OCI-LY3 (cell line): ENCODE measurements around the gene KCNH6.

ENCODE experiments used
- H2AFZ ChIP-seq: fragments of 200-600, 300-600 bp; shearing (Covaris generic); 2 replicates; pipeline ENCODE4 v1.6.0; 2014; ENCODE audit warnings: antibody characterized with exemption, low read depth, low read length
- H3K27ac ChIP-seq: fragments of 200-600, 300-600 bp; sonication (generic); 2 replicates; pipeline ENCODE4 v1.5.1; 2014; ENCODE audit warnings: mild to moderate bottlenecking, low read length, moderate library complexity, mixed read lengths
- H3K27me3 ChIP-seq: fragments of 200-600, 300-600 bp; sonication (generic); 2 replicates; pipeline ENCODE4 v1.6.1; 2014; ENCODE audit warnings: low read depth, low read length, mixed read lengths
- H3K36me3 ChIP-seq: fragments of 200-600, 300-600 bp; sonication (generic); replicated peaks from 2 replicates; pipeline ENCODE3; 2014; ENCODE audit warnings: low read depth, low read length, mixed read lengths
- H3K4me1 ChIP-seq: fragments of 300-600, 200-600 bp; sonication (generic); 2 replicates; pipeline ENCODE4 v1.6.1; 2014; ENCODE audit warnings: low read length, mixed read lengths
- H3K4me2 ChIP-seq: fragments of 200-600, 300-600 bp; sonication (generic); 2 replicates; pipeline ENCODE4 v1.6.1; 2014; ENCODE audit warnings: low read length, mixed read lengths
- H3K4me3 ChIP-seq: fragments of 300-600, 200-600 bp; sonication (generic); 2 replicates; pipeline ENCODE4 v1.5.1; 2014; ENCODE audit warnings: antibody characterized with exemption, mild to moderate bottlenecking, low read length, moderate library complexity
- H3K79me2 ChIP-seq: fragments of 300-600, 200-600 bp; shearing (Covaris generic); 2 replicates; pipeline ENCODE4 v1.6.1; 2014; ENCODE audit warnings: mild to moderate bottlenecking, low read length, mixed read lengths
- H3K9ac ChIP-seq: fragments of 300-600, 200-600 bp; shearing (Covaris generic); 2 replicates; pipeline ENCODE4 v1.6.0; 2014; ENCODE audit warnings: mild to moderate bottlenecking, low read length, moderate library complexity
- H3K9me3 ChIP-seq: fragments of 200-600, 300-600 bp; shearing (Covaris generic); 2 replicates; pipeline ENCODE4 v1.6.1; 2014; ENCODE audit warnings: low read length, mixed read lengths; ENCODE audit not compliant: insufficient read depth
- H4K20me1 ChIP-seq: fragments of 200-600, 300-600 bp; sonication (generic); 2 replicates; pipeline ENCODE4 v1.6.1; 2016; ENCODE audit warnings: low read length, mixed read lengths; ENCODE audit not compliant: insufficient read depth
- CTCF ChIP-seq: fragments of 200-600, 300-600 bp; sonication (generic); IDR thresholded peaks from 2 replicates; pipeline ENCODE4 v1.5.1; 2014; ENCODE audit warnings: antibody characterized with exemption, low read length, low read depth
- EZH2phosphoT487 ChIP-seq: fragments of 200-600 bp; shearing (Covaris generic); IDR thresholded peaks from 2 replicates; pipeline ENCODE4 v1.6.1; 2018; ENCODE audit warnings: antibody characterized with exemption, mixed run types, low read depth

Gene KCNH6

GRCh38 chr17:63533433-63534077, 10.4 kb downstream of the KCNH6 start:
- no peak overlapping the region for H3K4me2 ChIP-seq
- no peak overlapping the region for H3K4me3 ChIP-seq
- no peaks in the 10 kb centered on the region for H4K20me1 ChIP-seq
- H3K9ac ChIP-seq = no peak overlapping the region
- no peak for TF ChIP-seq EZH2phosphoT487
- TF ChIP-seq CTCF = no peak
- no peaks in the 10 kb centered on the region for H3K36me3 ChIP-seq
- no peaks in the 10 kb centered on the region for H3K27me3 ChIP-seq
- no peak overlapping the region for H2AFZ ChIP-seq
- no peaks in the 10 kb centered on the region for H3K79me2 ChIP-seq
- H3K4me1 ChIP-seq = no peaks in the 10 kb centered on the region
- H3K27ac ChIP-seq = no peak overlapping the region
- no peaks in the 10 kb centered on the region for H3K9me3 ChIP-seq

GRCh38 chr17:63534078-63534570, 11.0 kb downstream of the KCNH6 start:
- Histone ChIP-seq H4K20me1 (no peaks in the 10 kb centered on the region), H2AFZ (no peak overlapping the region), H3K4me2 (no peak overlapping the region), H3K9ac (no peak overlapping the region), H3K36me3 (no peaks in the 10 kb centered on the region), H3K4me3 (no peak overlapping the region), H3K4me1 (no peaks in the 10 kb centered on the region), H3K27ac (no peak overlapping the region), H3K9me3 (no peaks in the 10 kb centered on the region), H3K27me3 (no peaks in the 10 kb centered on the region), H3K79me2 (no peaks in the 10 kb centered on the region)
- TF ChIP-seq CTCF (no peak), EZH2phosphoT487 (no peak)

DNA sequence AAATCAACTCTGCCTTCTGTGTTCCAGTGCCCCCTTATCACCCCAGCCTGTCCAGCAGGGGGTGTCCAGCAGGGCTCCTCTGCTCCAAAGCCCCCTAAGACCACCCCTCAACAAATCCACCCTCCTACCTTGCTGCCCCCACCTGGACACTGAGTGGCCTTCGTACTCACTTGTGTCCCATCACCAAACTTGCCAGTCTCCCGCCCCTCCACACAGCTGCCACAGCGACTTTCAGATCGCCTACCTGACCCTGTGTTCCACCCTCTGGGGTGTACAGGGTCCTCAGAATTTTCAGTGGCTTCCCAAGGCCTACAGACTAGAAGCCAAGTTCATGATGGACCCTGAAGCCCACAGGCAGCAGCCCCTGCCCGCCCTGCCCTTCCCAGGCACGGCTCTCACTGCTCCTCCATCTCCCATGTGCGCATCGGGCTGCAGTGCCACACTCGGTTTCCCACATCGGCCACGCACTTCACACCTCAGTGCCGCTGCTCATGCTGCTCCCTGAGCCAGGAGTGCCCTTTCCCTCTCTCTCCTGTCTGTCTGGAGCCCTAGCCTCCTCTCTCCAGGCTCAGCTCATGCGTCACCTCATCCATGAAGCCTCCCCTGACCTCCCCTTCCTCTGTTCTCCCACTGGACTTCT, 11.8 kb downstream of the KCNH6 start:
- Histone ChIP-seq H3K9me3 (no peaks in the 10 kb centered on the region), H4K20me1 (no peaks in the 10 kb centered on the region), H3K36me3 (no peaks in the 10 kb centered on the region), H3K27me3 (no peaks in the 10 kb centered on the region), H2AFZ (no peak overlapping the region), H3K79me2 (no peaks in the 10 kb centered on the region), H3K4me3 (no peak overlapping the region), H3K4me1 (no peaks in the 10 kb centered on the region), H3K27ac (no peak overlapping the region), H3K9ac (no peak overlapping the region), H3K4me2 (no peak overlapping the region)
- TF ChIP-seq EZH2phosphoT487 (no peak), CTCF (no peak)

GRCh38 chr17:63535640-63536039, 12.5 kb downstream of the KCNH6 start:
- Histone ChIP-seq H3K36me3 (no peaks in the 10 kb centered on the region), H3K27ac (no peak overlapping the region), H3K79me2 (no peaks in the 10 kb centered on the region), H3K4me2 (no peak overlapping the region), H4K20me1 (no peaks in the 10 kb centered on the region), H3K4me3 (no peak overlapping the region), H3K9ac (no peak overlapping the region), H3K9me3 (no peaks in the 10 kb centered on the region), H3K4me1 (no peaks in the 10 kb centered on the region), H2AFZ (no peak overlapping the region), H3K27me3 (no peaks in the 10 kb centered on the region)
- TF ChIP-seq CTCF (no peak), EZH2phosphoT487 (no peak)
